ENCODE results near the gene AIPL1.

- TF ChIP-seq, protein P1, sequence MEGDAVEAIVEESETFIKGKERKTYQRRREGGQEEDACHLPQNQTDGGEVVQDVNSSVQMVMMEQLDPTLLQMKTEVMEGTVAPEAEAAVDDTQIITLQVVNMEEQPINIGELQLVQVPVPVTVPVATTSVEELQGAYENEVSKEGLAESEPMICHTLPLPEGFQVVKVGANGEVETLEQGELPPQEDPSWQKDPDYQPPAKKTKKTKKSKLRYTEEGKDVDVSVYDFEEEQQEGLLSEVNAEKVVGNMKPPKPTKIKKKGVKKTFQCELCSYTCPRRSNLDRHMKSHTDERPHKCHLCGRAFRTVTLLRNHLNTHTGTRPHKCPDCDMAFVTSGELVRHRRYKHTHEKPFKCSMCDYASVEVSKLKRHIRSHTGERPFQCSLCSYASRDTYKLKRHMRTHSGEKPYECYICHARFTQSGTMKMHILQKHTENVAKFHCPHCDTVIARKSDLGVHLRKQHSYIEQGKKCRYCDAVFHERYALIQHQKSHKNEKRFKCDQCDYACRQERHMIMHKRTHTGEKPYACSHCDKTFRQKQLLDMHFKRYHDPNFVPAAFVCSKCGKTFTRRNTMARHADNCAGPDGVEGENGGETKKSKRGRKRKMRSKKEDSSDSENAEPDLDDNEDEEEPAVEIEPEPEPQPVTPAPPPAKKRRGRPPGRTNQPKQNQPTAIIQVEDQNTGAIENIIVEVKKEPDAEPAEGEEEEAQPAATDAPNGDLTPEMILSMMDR (conservative IDR thresholded peaks at IDR 0.05; ENCODE audit: low read length) = no peak
- no peak for TF ChIP-seq EZH2phosphoT487 (IDR thresholded peaks at IDR 0.05; ENCODE audit: borderline replicate concordance, low read depth, low read length)
These were observed 23.6 kb upstream of the AIPL1 start for GRCh38 chr17:6458460-6458950.
